GM21737 (cell line): ENCODE measurements around the gene ENPP5.
"Not testable (repeated sequence)": the region's sequence is repeated elsewhere in the genome, so short reads cannot be mapped to it uniquely, and the experiment has no call there.

Experiments used
- ATAC-seq: cut with Tn5 transposase; IDR thresholded peaks from one replicate; pipeline ENCODE4 v1.9.1; 2021; ENCODE audit warnings: mild to moderate bottlenecking, moderate library complexity; ENCODE audit not compliant: unreplicated experiment

The ENPP5 gene

GRCh38 chr6:46175976-46176375 is 5.2 kb upstream of the ENPP5 start:
- ATAC-seq = no peak

- peak; percentile 76 for ATAC-seq
Observed at GRCh38 chr6:46175446-46175845, 4.7 kb upstream of the ENPP5 start.

GRCh38 chr6:46174904-46175303 is 4.1 kb upstream of the ENPP5 start:
- ATAC-seq = no peak

- no peak for ATAC-seq
Observed at GRCh38 chr6:46172176-46172575, 1.4 kb upstream of the ENPP5 start.

- no peak for ATAC-seq
Observed at GRCh38 chr6:46160102-46160501, 10.7 kb downstream of the ENPP5 start.

GRCh38 chr6:46159229-46159628 is 11.6 kb downstream of the ENPP5 start:
- ATAC-seq = no peak

- no peak for ATAC-seq
Observed at GRCh38 chr6:46156701-46157100, 14.1 kb downstream of the ENPP5 start.

- ATAC-seq = not testable (repeated sequence)
Observed at GRCh38 chr6:46149066-46149465, 21.7 kb downstream of the ENPP5 start.

GRCh38 chr6:46144270-46144669 is 26.5 kb downstream of the ENPP5 start:
- no peak for ATAC-seq

- peak; percentile 83 for ATAC-seq
Observed at GRCh38 chr6:46138281-46138680, 32.5 kb downstream of the ENPP5 start.

- ATAC-seq = no peak
Observed at GRCh38 chr6:46137387-46137786, 33.4 kb downstream of the ENPP5 start.

GRCh38 chr6:46136831-46137230 is 33.9 kb downstream of the ENPP5 start:
- ATAC-seq = no peak

GRCh38 chr6:46135176-46135575 is 35.6 kb downstream of the ENPP5 start:
- ATAC-seq = no peak

GRCh38 chr6:46134216-46134615 is 36.6 kb downstream of the ENPP5 start:
- no peak for ATAC-seq

GRCh38 chr6:46131291-46131690 is 39.5 kb downstream of the ENPP5 start:
- not testable (repeated sequence) for ATAC-seq

GRCh38 chr6:46130666-46131065 is 40.1 kb downstream of the ENPP5 start:
- no peak for ATAC-seq

- peak; percentile 97 for ATAC-seq
Observed at GRCh38 chr6:46129629-46130511, 40.9 kb downstream of the ENPP5 start, which contains the start of gene ENPP4. TSS of gene ENPP4 (plus strand) at chr6:46129989. CDS start at chr6:46139584, 9,595 bp downstream.

GRCh38 chr6:46129291-46129628 is 41.5 kb downstream of the ENPP5 start:
- peak; percentile 6 for ATAC-seq

- no peak for ATAC-seq
Observed at GRCh38 chr6:46128476-46128875, 42.3 kb downstream of the ENPP5 start.

- not testable (repeated sequence) for ATAC-seq
Observed at GRCh38 chr6:46119679-46120078, 51.1 kb downstream of the ENPP5 start.

- no peak for ATAC-seq
Observed at GRCh38 chr6:46118836-46119235, 51.9 kb downstream of the ENPP5 start.

GRCh38 chr6:46118157-46118556 is 52.6 kb downstream of the ENPP5 start:
- no peak for ATAC-seq

- ATAC-seq = no peak
Observed at GRCh38 chr6:46116289-46116688, 54.5 kb downstream of the ENPP5 start.
